ENCODE measurements around the gene CNTNAP5. TPM values are rescaled to one million over a fixed set of nuclear protein-coding genes. Genes with fewer than 3 reads are reported as not detected.

The CNTNAP5 gene
- total RNA-seq, 1 donor from 2014 or later, result not detected

DNA sequence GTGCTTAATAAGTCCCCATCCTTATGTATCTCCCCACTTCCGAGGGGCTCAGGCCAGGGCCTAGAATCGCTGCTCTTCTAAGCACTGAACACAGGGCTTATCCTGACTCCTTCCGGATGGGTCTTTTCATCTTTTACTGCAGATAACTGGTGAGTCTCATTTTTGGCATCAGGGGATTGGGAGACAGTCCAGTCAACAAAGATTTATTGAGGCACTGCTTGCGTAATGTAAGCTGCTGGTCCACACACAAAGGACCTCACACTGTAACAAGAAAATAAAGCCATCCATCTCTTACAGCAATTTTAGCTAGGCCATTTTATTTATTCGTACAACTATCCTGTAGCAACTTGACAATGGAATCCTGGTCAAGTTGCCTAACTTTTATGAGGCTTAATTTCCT is 600.5 kb downstream of the CNTNAP5 start:
- no peaks in the 10 kb centered on the region for H4K20me1 ChIP-seq (ENCODE audit: low read depth)
- H3K79me2 ChIP-seq (ENCODE audit: low read depth), result no peaks in the 10 kb centered on the region
- Mint-ChIP-seq H3K27me3 (ENCODE audit: insufficient read depth, low read depth) (peaks cover 2% of the 10 kb centered on the region), H3K4me3 (no peak overlapping the region), H3K36me3 (no peaks in the 10 kb centered on the region), H3K4me1 (peaks cover 4% of the 10 kb centered on the region), H3K27ac (no peak overlapping the region), H3K9me3 (peaks cover 2% of the 10 kb centered on the region)
- H3K27me3 ChIP-seq, result no peaks in the 10 kb centered on the region
- no peak overlapping the region for H3K4me2 ChIP-seq
- H3K9ac ChIP-seq, result no peak overlapping the region
- H3K4me1 ChIP-seq, result peaks cover 8% of the 10 kb centered on the region
- no peaks in the 10 kb centered on the region for H3F3A ChIP-seq (ENCODE audit: low read depth)
- H3K4me3 ChIP-seq, result no peak overlapping the region
- no peak for DNase-seq (ENCODE audit: low spot score)
- H3K27ac ChIP-seq, result no peak overlapping the region
- H2AFZ ChIP-seq (replicated peaks), result no peak overlapping the region
- H3K36me3 ChIP-seq, result no peaks in the 10 kb centered on the region
- no peaks in the 10 kb centered on the region for H3K9me3 ChIP-seq (ENCODE audit: low read depth)
- TF ChIP-seq, protein P1, sequence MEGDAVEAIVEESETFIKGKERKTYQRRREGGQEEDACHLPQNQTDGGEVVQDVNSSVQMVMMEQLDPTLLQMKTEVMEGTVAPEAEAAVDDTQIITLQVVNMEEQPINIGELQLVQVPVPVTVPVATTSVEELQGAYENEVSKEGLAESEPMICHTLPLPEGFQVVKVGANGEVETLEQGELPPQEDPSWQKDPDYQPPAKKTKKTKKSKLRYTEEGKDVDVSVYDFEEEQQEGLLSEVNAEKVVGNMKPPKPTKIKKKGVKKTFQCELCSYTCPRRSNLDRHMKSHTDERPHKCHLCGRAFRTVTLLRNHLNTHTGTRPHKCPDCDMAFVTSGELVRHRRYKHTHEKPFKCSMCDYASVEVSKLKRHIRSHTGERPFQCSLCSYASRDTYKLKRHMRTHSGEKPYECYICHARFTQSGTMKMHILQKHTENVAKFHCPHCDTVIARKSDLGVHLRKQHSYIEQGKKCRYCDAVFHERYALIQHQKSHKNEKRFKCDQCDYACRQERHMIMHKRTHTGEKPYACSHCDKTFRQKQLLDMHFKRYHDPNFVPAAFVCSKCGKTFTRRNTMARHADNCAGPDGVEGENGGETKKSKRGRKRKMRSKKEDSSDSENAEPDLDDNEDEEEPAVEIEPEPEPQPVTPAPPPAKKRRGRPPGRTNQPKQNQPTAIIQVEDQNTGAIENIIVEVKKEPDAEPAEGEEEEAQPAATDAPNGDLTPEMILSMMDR (IDR thresholded peaks at IDR 0.05), result no peak
- no peak for TF ChIP-seq EZH2 (IDR thresholded peaks at IDR 0.05)
- no peak for TF ChIP-seq EZH2phosphoT487 (IDR thresholded peaks at IDR 0.05)

DNA sequence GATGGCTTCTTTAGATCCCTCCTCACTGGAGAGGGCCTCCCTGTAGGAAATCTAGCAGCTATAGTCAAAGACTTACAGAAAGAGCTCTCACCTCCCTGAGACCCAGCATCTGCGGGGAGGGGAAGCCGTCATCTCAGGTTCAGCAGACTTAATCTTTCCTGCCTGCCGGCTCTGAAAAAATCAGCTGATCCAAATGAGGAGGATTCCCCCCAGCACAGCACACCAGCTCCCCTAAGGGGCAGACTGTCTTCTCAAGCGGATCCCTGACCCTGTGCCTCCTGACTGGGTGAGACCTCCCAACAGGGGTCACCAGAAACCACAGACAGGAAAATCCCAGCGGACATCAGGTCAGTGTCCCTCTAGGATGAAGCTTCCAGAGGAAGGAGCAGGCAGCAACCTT is 601.9 kb downstream of the CNTNAP5 start:
- DNase-seq (ENCODE audit: low spot score), result no peak
- Histone ChIP-seq H3K27ac (no peak overlapping the region), H3K79me2 (ENCODE audit: low read depth) (no peaks in the 10 kb centered on the region), H3K4me3 (no peak overlapping the region), H3F3A (ENCODE audit: low read depth) (no peaks in the 10 kb centered on the region), H2AFZ (replicated peaks) (no peak overlapping the region), H3K9me3 (ENCODE audit: low read depth) (no peaks in the 10 kb centered on the region), H3K36me3 (no peaks in the 10 kb centered on the region), H3K27me3 (no peaks in the 10 kb centered on the region), H3K9ac (no peak overlapping the region), H4K20me1 (ENCODE audit: low read depth) (no peaks in the 10 kb centered on the region), H3K4me1 (peaks cover 8% of the 10 kb centered on the region), H3K4me2 (no peak overlapping the region)
- TF ChIP-seq, protein P1 (IDR thresholded peaks at IDR 0.05), result no peak
- TF ChIP-seq EZH2 (IDR thresholded peaks at IDR 0.05) (no peak), EZH2phosphoT487 (IDR thresholded peaks at IDR 0.05) (no peak)
- peaks cover 12% of the 10 kb centered on the region for H3K9me3 Mint-ChIP-seq
- H3K27ac Mint-ChIP-seq, result no peak overlapping the region
- H3K4me1 Mint-ChIP-seq, result peaks cover 4% of the 10 kb centered on the region
- no peaks in the 10 kb centered on the region for H3K36me3 Mint-ChIP-seq
- H3K27me3 Mint-ChIP-seq (ENCODE audit: insufficient read depth, low read depth), result peaks cover 1% of the 10 kb centered on the region
- H3K4me3 Mint-ChIP-seq, result no peak overlapping the region

DNA sequence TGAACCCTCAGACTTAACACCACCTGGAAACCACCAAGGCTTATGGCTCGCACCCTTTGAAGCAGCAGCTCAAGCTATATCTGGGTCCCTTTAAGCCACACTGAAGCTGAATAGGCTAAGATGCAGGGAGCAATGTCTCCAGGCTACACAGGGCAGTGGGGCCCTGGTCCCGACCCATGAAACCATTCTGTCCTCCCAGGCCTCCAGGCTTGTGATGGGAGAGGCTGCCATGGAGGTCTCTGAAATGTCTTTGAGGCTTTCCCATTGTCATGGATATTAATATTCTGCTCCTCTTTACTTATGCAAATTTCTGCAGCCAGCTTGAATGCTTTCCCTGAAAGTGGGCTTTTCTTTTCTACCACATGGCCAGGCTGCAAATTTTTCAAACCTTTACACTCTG is 608.7 kb downstream of the CNTNAP5 start:
- Histone ChIP-seq H3K79me2 (ENCODE audit: low read depth) (no peaks in the 10 kb centered on the region), H3K9ac (no peak overlapping the region), H2AFZ (replicated peaks) (no peak overlapping the region), H4K20me1 (ENCODE audit: low read depth) (no peaks in the 10 kb centered on the region), H3K4me3 (no peak overlapping the region), H3K9me3 (ENCODE audit: low read depth) (no peaks in the 10 kb centered on the region), H3K27me3 (no peaks in the 10 kb centered on the region), H3K4me1 (no peaks in the 10 kb centered on the region), H3K27ac (no peak overlapping the region), H3K36me3 (no peaks in the 10 kb centered on the region), H3F3A (ENCODE audit: low read depth) (no peaks in the 10 kb centered on the region), H3K4me2 (no peak overlapping the region)
- Mint-ChIP-seq H3K4me1 (no peaks in the 10 kb centered on the region), H3K27ac (no peak overlapping the region), H3K36me3 (no peaks in the 10 kb centered on the region), H3K9me3 (peaks cover 22% of the 10 kb centered on the region), H3K4me3 (no peak overlapping the region), H3K27me3 (ENCODE audit: insufficient read depth, low read depth) (peaks cover 4% of the 10 kb centered on the region)
- DNase-seq (ENCODE audit: low spot score), result no peak
- TF ChIP-seq EZH2phosphoT487 (IDR thresholded peaks at IDR 0.05) (no peak), EZH2 (IDR thresholded peaks at IDR 0.05) (no peak)
- TF ChIP-seq, protein P1 (IDR thresholded peaks at IDR 0.05), result no peak
